CD4-positive, alpha-beta T cell treated with Interleukin-15 for 1 hour (primary cell): ENCODE measurements around the gene EPB41L3.
"Not testable (repeated sequence)": the region's sequence is repeated elsewhere in the genome, so short reads cannot be mapped to it uniquely, and the experiment has no call there.

Source experiments
- DNase-seq: peaks from one replicate; pipeline ENCODE4 v3.0.0-alpha.2; 2020

The EPB41L3 gene

GRCh38 chr18:5530629-5531178 is 13.1 kb downstream of the EPB41L3 start:
- no peak for DNase-seq

DNA sequence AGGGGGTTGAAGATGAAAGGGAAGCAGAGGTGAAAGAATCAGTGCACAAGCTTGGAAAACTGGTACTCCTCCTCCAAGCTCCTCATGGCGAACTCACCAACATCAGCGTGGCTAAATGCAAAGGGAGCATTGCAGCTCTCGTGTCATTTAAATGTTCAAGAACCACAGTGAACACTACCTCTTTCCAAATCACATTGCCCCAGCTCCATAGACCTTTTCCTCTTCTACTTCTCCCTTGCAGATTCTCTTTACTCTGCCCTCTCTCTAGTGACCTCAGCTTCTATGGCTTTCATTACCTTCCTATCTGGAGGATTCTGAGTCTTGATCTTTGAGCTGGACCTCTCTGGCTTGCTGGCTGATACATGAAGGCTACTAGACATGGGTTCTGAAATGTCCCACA is 14.3 kb downstream of the EPB41L3 start:
- no peak for DNase-seq

DNA sequence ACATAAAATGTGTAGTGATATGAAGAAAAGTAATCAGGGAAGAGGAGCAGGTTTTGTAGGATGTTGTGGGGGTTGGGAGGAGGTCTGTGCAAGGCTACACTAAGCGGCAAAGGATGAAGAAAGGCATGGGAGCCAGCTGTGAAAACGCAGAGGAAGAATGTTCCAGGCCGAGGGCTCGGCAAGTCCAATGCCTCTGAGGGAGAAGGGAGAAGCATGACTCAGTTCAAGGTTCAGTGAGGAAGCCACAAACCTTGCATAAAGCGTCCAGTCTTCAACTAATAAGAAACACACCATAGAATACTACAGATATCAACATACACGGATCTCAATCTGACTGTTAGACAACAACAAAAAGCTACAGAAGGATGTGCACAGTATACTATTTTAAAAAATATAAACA is 16.2 kb downstream of the EPB41L3 start:
- DNase-seq: no peak

DNA sequence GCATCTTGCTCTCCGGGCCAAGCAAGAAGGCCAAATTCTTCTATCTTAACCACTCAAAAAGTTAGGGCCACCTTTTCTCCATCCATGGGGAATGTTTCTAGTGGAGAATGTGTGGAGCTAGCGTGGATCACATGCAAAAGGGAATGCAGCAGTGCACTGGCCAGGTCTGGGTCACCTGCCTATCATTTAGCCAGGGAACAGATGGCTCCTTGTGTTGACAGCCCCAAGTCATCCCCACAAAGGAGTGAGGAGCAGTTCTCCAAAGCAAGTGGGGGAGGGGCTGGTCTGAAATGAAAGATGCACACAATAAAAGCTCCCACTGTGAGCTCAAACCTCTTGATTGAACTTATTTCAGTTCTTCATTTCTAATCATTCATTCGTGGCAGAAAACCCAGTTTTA is 19.1 kb downstream of the EPB41L3 start:
- no peak for DNase-seq

- DNase-seq: no peak
Observed at GRCh38 chr18:5521000-5521399, 22.8 kb downstream of the EPB41L3 start.

GRCh38 chr18:5520464-5520863 is 23.3 kb downstream of the EPB41L3 start:
- no peak for DNase-seq

- DNase-seq: no peak
Observed at GRCh38 chr18:5519448-5520298, 24.1 kb downstream of the EPB41L3 start.

DNA sequence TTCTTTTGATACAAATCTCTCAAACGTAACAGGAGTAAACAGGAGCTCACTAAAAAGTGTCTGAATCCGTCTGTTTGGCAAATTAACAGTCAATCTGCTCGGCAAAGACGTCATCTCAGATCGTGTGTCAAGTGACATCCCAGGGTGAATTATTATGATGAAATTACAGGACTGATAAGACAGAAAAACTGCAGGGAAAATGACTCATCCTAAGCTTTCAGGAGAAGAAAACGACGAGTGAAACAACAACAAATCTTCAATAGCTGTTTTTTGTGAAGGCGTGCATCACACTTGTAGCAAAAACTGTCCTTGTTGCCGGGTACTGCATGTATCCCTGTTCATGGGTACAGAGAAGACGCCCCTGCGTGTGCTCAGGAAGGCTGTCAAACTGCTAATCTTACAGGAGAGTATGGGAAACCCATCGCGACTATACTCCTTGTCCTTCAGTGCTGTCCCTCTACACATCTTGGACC is 24.9 kb downstream of the EPB41L3 start:
- no peak for DNase-seq

- no peak for DNase-seq
Observed at GRCh38 chr18:5518179-5518770, 25.5 kb downstream of the EPB41L3 start.

DNA sequence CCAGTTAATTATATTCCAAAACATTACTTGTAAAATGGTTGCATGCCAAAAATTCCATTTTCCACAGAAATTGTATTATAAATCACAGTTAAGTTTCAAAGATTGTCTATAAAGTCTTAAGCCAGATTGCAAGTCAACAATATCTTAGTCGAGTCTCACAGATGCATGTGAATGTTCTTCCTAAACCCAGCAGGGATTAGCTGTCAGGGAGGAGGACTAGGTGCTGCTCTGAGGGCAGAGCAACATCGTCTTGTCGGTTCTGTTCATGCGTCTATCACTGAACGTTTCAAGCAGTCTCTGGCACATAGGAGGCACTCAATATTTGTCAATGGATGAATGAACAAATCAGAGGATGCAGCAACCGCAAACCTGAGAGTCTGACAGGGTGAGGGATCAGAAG is 27.0 kb downstream of the EPB41L3 start:
- DNase-seq: no peak

GRCh38 chr18:5515011-5515784 is 28.6 kb downstream of the EPB41L3 start:
- DNase-seq: no peak

- no peak for DNase-seq
Observed at GRCh38 chr18:5513947-5514346, 29.9 kb downstream of the EPB41L3 start.

GRCh38 chr18:5512176-5512575 is 31.6 kb downstream of the EPB41L3 start:
- no peak for DNase-seq

DNA sequence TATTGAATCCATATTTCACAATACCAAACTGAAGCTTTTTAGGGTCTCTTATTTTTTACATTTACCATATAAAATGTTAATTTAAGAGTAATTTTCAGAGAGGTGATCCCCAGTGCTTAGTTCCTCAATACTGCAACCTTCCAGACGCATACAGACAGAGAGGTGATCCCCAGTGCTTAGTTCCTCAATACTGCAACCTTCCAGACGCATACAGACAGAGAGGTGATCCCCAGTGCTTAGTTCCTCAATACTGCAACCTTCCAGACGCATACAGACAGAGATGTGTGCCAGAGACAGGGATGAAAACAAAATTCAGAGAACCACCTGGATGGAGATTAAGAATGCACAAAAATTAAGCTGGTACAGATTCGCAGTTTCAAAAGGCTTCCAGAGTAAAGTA is 32.3 kb downstream of the EPB41L3 start:
- DNase-seq: not testable (repeated sequence)

DNA sequence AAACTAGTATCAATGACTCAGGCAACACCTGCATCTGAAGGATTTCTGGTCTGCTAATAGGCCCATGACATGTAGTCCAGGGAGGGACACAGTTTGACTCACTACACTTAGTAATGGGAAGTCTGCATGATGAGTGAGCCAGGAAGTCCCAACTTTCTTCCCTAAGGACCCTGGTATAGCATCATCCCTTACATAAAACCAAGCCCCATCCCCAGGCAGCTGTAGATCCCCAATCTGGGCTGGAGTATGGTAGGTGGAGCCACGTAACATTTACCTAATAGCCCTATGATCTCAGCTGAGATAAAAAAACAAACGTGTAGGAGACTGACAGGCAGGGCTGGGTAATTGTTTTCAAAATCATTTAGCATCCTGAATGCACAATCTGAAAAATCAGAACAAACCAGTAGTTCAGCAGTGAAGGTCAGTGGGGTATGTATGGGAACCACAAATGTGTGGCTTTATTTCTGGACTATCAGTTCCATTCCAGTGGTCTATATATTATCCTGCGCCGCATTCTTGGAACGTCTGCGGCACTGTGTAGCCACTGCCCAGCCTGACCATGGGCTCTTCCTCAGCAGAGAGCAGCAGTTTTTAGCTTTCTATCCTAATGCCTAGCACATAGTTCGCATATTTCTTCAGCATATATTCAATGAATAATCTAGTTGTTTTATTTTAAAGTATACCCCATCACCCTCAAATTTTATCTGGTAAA is 33.5 kb downstream of the EPB41L3 start:
- no peak for DNase-seq

- DNase-seq: no peak
Observed at GRCh38 chr18:5508821-5509220, 35.0 kb downstream of the EPB41L3 start.

DNA sequence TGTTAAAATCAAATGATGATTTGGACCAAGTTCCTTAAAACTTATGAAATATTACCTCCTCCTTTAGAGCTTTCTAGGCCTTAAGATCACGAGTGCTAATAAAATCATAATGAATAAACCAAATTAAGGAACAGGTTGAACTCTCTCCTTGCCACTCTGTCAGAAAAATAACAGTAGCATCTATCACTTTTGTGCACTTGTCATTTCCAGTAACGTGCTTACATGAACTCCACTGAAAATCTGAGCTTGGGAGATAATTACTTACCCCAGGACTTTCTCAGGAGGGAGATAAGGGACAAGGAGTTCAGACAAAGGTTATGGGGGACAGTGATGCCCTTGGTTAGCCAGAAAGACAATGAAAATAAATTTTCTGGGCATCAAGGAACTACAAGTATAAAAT is 36.0 kb downstream of the EPB41L3 start:
- DNase-seq: no peak

- DNase-seq: no peak
Observed at GRCh38 chr18:5506174-5506573, 37.6 kb downstream of the EPB41L3 start.

- no peak for DNase-seq
Observed at GRCh38 chr18:5503740-5504139, 40.1 kb downstream of the EPB41L3 start.

DNA sequence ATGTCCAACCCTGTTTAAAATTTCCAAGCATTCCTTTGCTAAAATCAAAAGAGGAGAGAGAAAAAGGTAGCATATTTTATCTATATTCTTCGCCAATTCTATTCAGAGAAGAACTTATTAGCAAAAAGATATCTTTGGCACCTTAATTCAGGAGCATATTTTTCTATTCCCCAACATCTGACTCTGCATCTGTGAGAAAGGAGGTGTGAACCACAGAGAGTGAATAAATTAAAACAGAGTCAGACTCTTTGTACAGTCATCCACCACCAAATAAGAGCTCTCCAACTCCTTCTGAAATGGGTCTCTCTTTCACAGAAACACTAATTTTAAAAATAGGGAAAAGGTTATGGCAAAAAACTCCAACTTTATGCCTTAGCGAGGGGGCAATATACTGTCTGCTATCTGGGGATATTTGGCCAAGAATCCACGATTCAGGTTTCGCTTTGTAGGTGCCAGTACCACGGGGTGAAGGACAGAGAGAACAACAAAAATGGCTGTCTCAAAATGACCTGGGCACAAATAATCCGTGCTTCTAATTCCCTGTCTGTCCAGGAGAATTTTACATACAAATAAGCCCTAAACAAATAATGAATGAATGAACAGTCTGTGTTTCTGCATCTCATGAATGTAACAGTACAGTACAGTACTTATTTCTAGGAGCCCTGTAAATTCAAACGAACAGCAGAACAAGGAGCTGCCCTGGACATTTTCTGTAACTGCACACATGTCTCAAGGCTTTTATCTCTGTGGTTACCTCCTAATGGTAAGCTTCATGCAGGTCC is 43.4 kb downstream of the EPB41L3 start:
- DNase-seq: no peak

GRCh38 chr18:5498452-5498851 is 45.3 kb downstream of the EPB41L3 start:
- DNase-seq: no peak

GRCh38 chr18:5496305-5496704 is 47.5 kb downstream of the EPB41L3 start:
- no peak for DNase-seq
